ENCODE results near the gene C16orf90.

C16orf90 gene

GRCh38 chr16:3518292-3518985 lies 23.1 kb upstream of the C16orf90 start:
- H3K4me3 ChIP-seq (ENCODE audit: low read depth, low read length): no peak overlapping the region
- DNase-seq (ENCODE audit: low read depth, low spot score): peak; percentile 8
- no peak for TF ChIP-seq CTCF (IDR thresholded peaks at IDR 0.05; ENCODE audit: low read depth, low read length)
- in situ Hi-C loops (cut with HindIII; ENCODE audit: low sequenced_read_pairs): no loop called here

- TF ChIP-seq CTCF (IDR thresholded peaks at IDR 0.05; ENCODE audit: low read depth, low read length): no peak
- in situ Hi-C loops (cut with HindIII; ENCODE audit: low sequenced_read_pairs): no loop called here
- H3K4me3 ChIP-seq (ENCODE audit: low read depth, low read length): no peak overlapping the region
- DNase-seq (ENCODE audit: low read depth, low spot score): no peak
These were observed 20.6 kb upstream of the C16orf90 start for GRCh38 chr16:3515897-3516296.

GRCh38 chr16:3514621-3515020 lies 19.3 kb upstream of the C16orf90 start:
- DNase-seq (ENCODE audit: low read depth, low spot score): peak; percentile 41
- TF ChIP-seq CTCF (IDR thresholded peaks at IDR 0.05; ENCODE audit: low read depth, low read length): no peak
- in situ Hi-C loops (cut with HindIII; ENCODE audit: low sequenced_read_pairs): no loop called here
- no peak overlapping the region for H3K4me3 ChIP-seq (ENCODE audit: low read depth, low read length)

GRCh38 chr16:3513892-3514583 lies 18.7 kb upstream of the C16orf90 start:
- no peak for DNase-seq (ENCODE audit: low read depth, low spot score)
- H3K4me3 ChIP-seq (ENCODE audit: low read depth, low read length): no peak overlapping the region
- in situ Hi-C loops (cut with HindIII; ENCODE audit: low sequenced_read_pairs): no loop called here
- TF ChIP-seq CTCF (IDR thresholded peaks at IDR 0.05; ENCODE audit: low read depth, low read length): no peak

- H3K4me3 ChIP-seq (ENCODE audit: low read depth, low read length): no peak overlapping the region
- TF ChIP-seq CTCF (IDR thresholded peaks at IDR 0.05; ENCODE audit: low read depth, low read length): no peak
- no peak for DNase-seq (ENCODE audit: low read depth, low spot score)
- in situ Hi-C loops (cut with HindIII; ENCODE audit: low sequenced_read_pairs): no loop called here
These were observed 16.2 kb upstream of the C16orf90 start for GRCh38 chr16:3511286-3512180.

GRCh38 chr16:3510416-3510815 lies 15.1 kb upstream of the C16orf90 start:
- TF ChIP-seq CTCF (IDR thresholded peaks at IDR 0.05; ENCODE audit: low read depth, low read length): no peak

More at GRCh38 chr16:3510416-3510815, 15.1 kb upstream of the C16orf90 start:
- in situ Hi-C loops (cut with HindIII; ENCODE audit: low sequenced_read_pairs): no loop called here
- DNase-seq (ENCODE audit: low read depth, low spot score): no peak
- H3K4me3 ChIP-seq (ENCODE audit: low read depth, low read length): no peak overlapping the region
